Vagina (tissue), 2 donors: ENCODE measurements around the gene ARL5C.

Source experiments
- POLR2AphosphoS5 ChIP-seq, 2 donors: sonication (generic); formaldehyde crosslinking; IDR thresholded peaks; one replicate each; pipeline ENCODE4 v1.9.0; 2017; ENCODE audit warnings: antibody characterized with exemption in 2 of 2, mild to moderate bottlenecking in 2 of 2, low read depth in 1 of 2; ENCODE audit not compliant: insufficient read depth in 1 of 2
- TF ChIP-seq, protein P1 (sequence below), 3 experiments: fragments of 450-650 bp in 2 of 3; fragments of 200-600 bp in 1 of 3; sonication (generic) in 1 of 3; IDR thresholded peaks; one replicate each; pipeline ENCODE4 v1.5.1; 2017 to 2019; ENCODE audit warnings: antibody characterized with exemption in 3 of 3, mild to moderate bottlenecking in 2 of 3, moderate library complexity in 2 of 3

DNA sequence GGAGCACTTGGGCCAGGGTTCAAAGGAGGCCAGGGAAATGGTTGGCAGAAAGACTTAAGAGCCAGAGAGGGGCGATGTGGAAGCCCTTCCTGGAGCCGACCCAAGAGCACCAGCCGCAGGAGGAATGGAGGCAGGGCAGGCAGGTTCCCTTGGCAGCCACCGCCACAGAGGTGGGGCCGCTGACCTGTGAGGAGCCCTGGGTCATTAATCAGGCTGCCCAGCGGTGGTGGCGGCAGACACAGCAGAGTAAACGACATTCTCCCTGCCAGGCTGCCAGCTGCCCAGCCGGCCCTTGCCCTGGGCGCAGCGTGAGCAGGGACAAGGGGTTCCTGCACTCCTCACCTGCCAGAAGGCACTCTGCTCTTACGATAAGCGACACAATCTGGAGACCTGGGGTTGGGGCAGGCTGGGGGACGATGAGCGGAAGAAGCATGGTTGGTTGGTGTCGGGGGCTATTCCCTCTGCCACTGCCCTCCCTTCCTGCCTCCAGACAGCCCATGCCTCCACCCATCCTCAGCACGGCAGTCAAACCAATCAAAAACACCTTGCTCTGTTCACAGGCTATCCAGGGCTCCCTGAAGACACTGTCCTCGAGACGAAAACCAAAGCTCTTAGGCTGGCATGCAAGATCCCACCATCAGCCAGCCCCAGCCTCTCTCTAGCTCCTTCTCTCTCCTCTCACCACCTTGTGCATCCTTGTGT is 55.4 kb downstream of the ARL5C start:
- TF ChIP-seq POLR2AphosphoS5 (IDR thresholded peaks at IDR 0.05; ENCODE audit: insufficient read depth in 1 of 2, low read depth in 1 of 2) = no peak
- TF ChIP-seq, protein P1, sequence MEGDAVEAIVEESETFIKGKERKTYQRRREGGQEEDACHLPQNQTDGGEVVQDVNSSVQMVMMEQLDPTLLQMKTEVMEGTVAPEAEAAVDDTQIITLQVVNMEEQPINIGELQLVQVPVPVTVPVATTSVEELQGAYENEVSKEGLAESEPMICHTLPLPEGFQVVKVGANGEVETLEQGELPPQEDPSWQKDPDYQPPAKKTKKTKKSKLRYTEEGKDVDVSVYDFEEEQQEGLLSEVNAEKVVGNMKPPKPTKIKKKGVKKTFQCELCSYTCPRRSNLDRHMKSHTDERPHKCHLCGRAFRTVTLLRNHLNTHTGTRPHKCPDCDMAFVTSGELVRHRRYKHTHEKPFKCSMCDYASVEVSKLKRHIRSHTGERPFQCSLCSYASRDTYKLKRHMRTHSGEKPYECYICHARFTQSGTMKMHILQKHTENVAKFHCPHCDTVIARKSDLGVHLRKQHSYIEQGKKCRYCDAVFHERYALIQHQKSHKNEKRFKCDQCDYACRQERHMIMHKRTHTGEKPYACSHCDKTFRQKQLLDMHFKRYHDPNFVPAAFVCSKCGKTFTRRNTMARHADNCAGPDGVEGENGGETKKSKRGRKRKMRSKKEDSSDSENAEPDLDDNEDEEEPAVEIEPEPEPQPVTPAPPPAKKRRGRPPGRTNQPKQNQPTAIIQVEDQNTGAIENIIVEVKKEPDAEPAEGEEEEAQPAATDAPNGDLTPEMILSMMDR (IDR thresholded peaks at IDR 0.05) = no peak
